Small intestine (tissue), 7 donors: ENCODE data around the gene TGFB1I1. TPM values are rescaled to one million over a fixed set of nuclear protein-coding genes. Genes with fewer than 3 reads are reported as not detected.
"Not testable (repeated sequence)": the region's sequence is repeated elsewhere in the genome, so short reads cannot be mapped to it uniquely, and the experiment has no call there.

ENCODE experiments used
- DNase-seq, 2 donors: peaks; one replicate each; pipeline versions ENCODE4 v3.0.0 to v3.0.0-alpha.2; 2013
- FAIRE-seq: peaks from 2 replicates; lab custom pipeline; 2012; peaks lifted over from hg19 to GRCh38; lab: Jason Lieb, UNC
- H3K27ac ChIP-seq, 3 donors: one replicate each; pipeline ENCODE4 v1.5.1; 2013; ENCODE audit warnings: low read length in 2 of 3, mild to moderate bottlenecking in 2 of 3, control low read depth in 1 of 3, inconsistent platforms in 1 of 3, low read depth in 1 of 3, moderate library complexity in 1 of 3
- H3K27me3 ChIP-seq, 3 donors: one replicate each; pipeline ENCODE4 v1.6.1; 2013; ENCODE audit warnings: low read length in 3 of 3, inconsistent platforms in 1 of 3; ENCODE audit not compliant: control insufficient read depth in 3 of 3, insufficient read depth in 3 of 3
- H3K36me3 ChIP-seq, 3 donors: one replicate each; pipeline ENCODE4 v1.6.1; 2013; ENCODE audit warnings: low read length in 3 of 3, inconsistent platforms in 1 of 3, low read depth in 1 of 3, mild to moderate bottlenecking in 1 of 3, moderate library complexity in 1 of 3; ENCODE audit not compliant: control insufficient read depth in 3 of 3, insufficient read depth in 2 of 3
- H3K4me1 ChIP-seq, 3 donors: one replicate each; pipeline ENCODE4 v1.6.1; 2013; ENCODE audit warnings: low read length in 2 of 3, inconsistent platforms in 1 of 3, low read depth in 1 of 3, mild to moderate bottlenecking in 1 of 3, moderate library complexity in 1 of 3; ENCODE audit not compliant: control insufficient read depth in 3 of 3, insufficient read depth in 2 of 3
- H3K4me3 ChIP-seq, 3 donors: one replicate each; pipeline ENCODE4 v1.5.1; 2013; ENCODE audit warnings: low read length in 3 of 3, control low read depth in 1 of 3, inconsistent platforms in 1 of 3, low read depth in 1 of 3, mild to moderate bottlenecking in 1 of 3, moderate library complexity in 1 of 3
- H3K9me3 ChIP-seq, 2 donors: one replicate each; pipeline ENCODE4 v1.6.1; 2013; ENCODE audit warnings: low read depth in 1 of 2, low read length in 1 of 2; ENCODE audit not compliant: control insufficient read depth in 2 of 2, insufficient read depth in 1 of 2
- WGBS, 3 donors: extraction: QIAGEN DNeasy Blood & Tissue Kit; methylation state at CpG; one replicate each; pipeline ENCODE4 v1.1.7; 2013; 5-methylcytosine and 5-hydroxymethylcytosine counted together
- polyA plus RNA-seq, 4 donors: library from polyadenylated mRNA; stranded (reverse) in 3 of 4; unstranded in 1 of 4; fragments of 200-250 nt in 3 of 4; fragments of 120-200 nt in 1 of 4; gene quantifications; one replicate each; pipeline versions ENCODE4 v1.2.1 to v1.2.3, GENCODE V29; 2013
- donor health status: healthy with polysubstance abuse.
- donor health status: control.
- donor health status: control.
- donor health status: Bipolar disorder and iron deficiency.
- donor health status: healthy.

Gene TGFB1I1
- polyA plus RNA-seq, 4 donors: 1.6 to 20.1 (median 11.1) TPM

DNA sequence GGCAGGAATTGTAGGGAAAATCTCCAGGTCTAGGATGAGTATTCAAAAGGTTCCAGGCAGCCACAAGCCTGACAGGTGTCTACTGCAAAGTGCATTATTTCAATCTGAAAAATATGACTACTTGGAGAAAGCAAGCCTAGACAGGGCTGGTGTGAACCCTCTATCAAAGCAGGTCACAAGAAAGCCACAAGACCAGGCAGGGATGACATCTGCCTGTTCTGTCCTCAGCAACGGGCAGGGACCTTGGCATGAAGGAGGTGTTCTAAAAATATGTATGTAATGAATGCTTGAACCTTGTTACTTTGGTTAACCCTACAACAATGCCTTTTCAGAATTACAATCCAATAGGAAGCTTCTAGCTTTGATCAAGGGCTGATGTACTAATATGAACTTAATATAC, 42.6 kb upstream of the TGFB1I1 start:
- peak in 1 of 2 donors; percentile 70 for DNase-seq
- H3K4me3 ChIP-seq: peak overlapping the region in 1 of 3 donors; percentile 70
- no peaks in the 10 kb centered on the region for H3K36me3 ChIP-seq
- no peak for FAIRE-seq
- no peaks in the 10 kb centered on the region for H3K27me3 ChIP-seq
- peaks cover 0 to 5% of the 10 kb centered on the region in 2 donors for H3K9me3 ChIP-seq
- peaks cover 4 to 16% (median 5%) of the 10 kb centered on the region in 3 donors for H3K4me1 ChIP-seq
- peak overlapping the region in 1 of 3 donors; percentile 95 for H3K27ac ChIP-seq
- 0 to 17% (median 5%) methylated on average over 1 of the region's 1 CpG for WGBS, 3 donors

DNA sequence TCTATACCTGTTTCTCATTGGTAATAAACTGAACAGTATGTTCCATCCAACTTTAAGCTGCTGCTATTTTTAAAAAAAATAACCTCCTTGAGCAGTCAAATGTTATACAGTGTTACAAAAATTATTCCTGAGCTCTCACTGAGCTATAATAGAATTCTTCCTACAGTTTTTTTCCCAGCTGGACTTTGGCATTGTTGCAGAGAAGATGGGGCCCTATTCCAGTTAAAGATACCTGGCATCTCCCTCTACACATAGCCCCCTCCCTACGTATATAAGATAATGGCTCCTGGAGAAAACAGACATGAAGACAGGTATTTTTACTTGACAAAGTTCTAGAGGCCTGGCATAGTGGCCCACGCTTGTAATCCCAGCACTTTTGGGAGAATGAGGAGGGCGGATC, 42.2 kb upstream of the TGFB1I1 start:
- H3K9me3 ChIP-seq: peaks cover 0 to 5% of the 10 kb centered on the region in 2 donors
- FAIRE-seq: no peak
- H3K4me1 ChIP-seq: peaks cover 4 to 16% (median 5%) of the 10 kb centered on the region in 3 donors

GRCh38 chr16:31430380-31431052, 41.4 kb upstream of the TGFB1I1 start:
- Histone ChIP-seq H3K36me3 (peaks cover 0 to 3% (median 0%) of the 10 kb centered on the region in 3 donors), H3K9me3 (peaks cover 0 to 5% of the 10 kb centered on the region in 2 donors), H3K27me3 (no peaks in the 10 kb centered on the region), H3K27ac (peak overlapping the region in 1 of 3 donors; percentile 69), H3K4me1 (peaks cover 4 to 16% (median 5%) of the 10 kb centered on the region in 3 donors), H3K4me3 (no peak overlapping the region)
- FAIRE-seq: no peak
- peak in 1 of 2 donors; percentile 30 for DNase-seq
- 43 to 51% (median 44%) methylated on average over 5 of the region's 5 CpGs for WGBS, 3 donors

More for the DNA sequence above, 42.2 kb upstream of the TGFB1I1 start:
- H3K36me3 ChIP-seq: no peaks in the 10 kb centered on the region
- no peaks in the 10 kb centered on the region for H3K27me3 ChIP-seq
- no peak overlapping the region for H3K4me3 ChIP-seq
- DNase-seq: peak in 1 of 2 donors; percentile 82
- peak overlapping the region in 1 of 3 donors; percentile 95 for H3K27ac ChIP-seq
- 64 to 82% (median 77%) methylated on average over 3 of the region's 3 CpGs for WGBS, 3 donors

GRCh38 chr16:31435341-31436220, 36.4 kb upstream of the TGFB1I1 start:
- 94 to 96% (median 95%) methylated on average over 42 to 47 of the region's 47 CpGs for WGBS, 3 donors
- H3K4me1 ChIP-seq: peaks cover 0 to 7% (median 0%) of the 10 kb centered on the region in 3 donors
- H3K27me3 ChIP-seq: no peaks in the 10 kb centered on the region
- no peak overlapping the region for H3K4me3 ChIP-seq
- FAIRE-seq (no peak), DNase-seq (no peak)
- H3K27ac ChIP-seq: no peak overlapping the region
- H3K36me3 ChIP-seq: peaks cover 0 to 9% (median 0%) of the 10 kb centered on the region in 3 donors
- no peaks in the 10 kb centered on the region for H3K9me3 ChIP-seq

GRCh38 chr16:31436221-31437045, 35.5 kb upstream of the TGFB1I1 start:
- Histone ChIP-seq H3K9me3 (no peaks in the 10 kb centered on the region), H3K4me1 (no peaks in the 10 kb centered on the region), H3K27me3 (no peaks in the 10 kb centered on the region), H3K36me3 (peaks cover 0 to 9% (median 0%) of the 10 kb centered on the region in 3 donors), H3K27ac (no peak overlapping the region), H3K4me3 (no peak overlapping the region)
- DNase-seq: no peak
- WGBS, 3 donors: 94 to 97% (median 96%) methylated on average over 38 to 44 of the region's 44 CpGs
- no peak for FAIRE-seq

- FAIRE-seq: no peak
- Histone ChIP-seq H3K27me3 (no peaks in the 10 kb centered on the region), H3K36me3 (peaks cover 0 to 9% (median 0%) of the 10 kb centered on the region in 3 donors), H3K4me3 (no peak overlapping the region), H3K4me1 (no peaks in the 10 kb centered on the region), H3K9me3 (no peaks in the 10 kb centered on the region), H3K27ac (no peak overlapping the region)
- no peak for DNase-seq
- WGBS, 3 donors: 71 to 77% (median 74%) methylated on average over 2 of the region's 2 CpGs
These were observed 33.5 kb upstream of the TGFB1I1 start for GRCh38 chr16:31438414-31438813.

- not testable (repeated sequence) for H3K9me3 ChIP-seq, FAIRE-seq, DNase-seq, H3K4me3 ChIP-seq, H3K27ac ChIP-seq, H3K36me3 ChIP-seq, H3K27me3 ChIP-seq, H3K4me1 ChIP-seq
- WGBS, 3 donors: 52 to 61% (median 60%) methylated on average over 3 to 4 of the region's 4 CpGs
These were observed 32.9 kb upstream of the TGFB1I1 start for GRCh38 chr16:31439023-31439422.

GRCh38 chr16:31439519-31439918, 32.4 kb upstream of the TGFB1I1 start:
- H3K4me3 ChIP-seq: no peak overlapping the region
- 86 to 95% (median 86%) methylated on average over 3 of the region's 3 CpGs for WGBS, 3 donors
- H3K27me3 ChIP-seq: no peaks in the 10 kb centered on the region
- FAIRE-seq (no peak), DNase-seq (no peak)
- H3K27ac ChIP-seq: no peak overlapping the region
- H3K36me3 ChIP-seq: peaks cover 0 to 9% (median 0%) of the 10 kb centered on the region in 3 donors
- H3K4me1 ChIP-seq: no peaks in the 10 kb centered on the region
- no peaks in the 10 kb centered on the region for H3K9me3 ChIP-seq
